Epithelial cell of proximal tubule (primary cell): ENCODE results near the gene AHCTF1. TPM values are rescaled to one million over a fixed set of nuclear protein-coding genes. Genes with fewer than 3 reads are reported as not detected.
"Not testable (repeated sequence)": the region's sequence is repeated elsewhere in the genome, so short reads cannot be mapped to it uniquely, and the experiment has no call there.

Experiments
- DNase-seq: peaks from one replicate; pipeline ENCODE4 v3.0.0-alpha.2; 2011; ENCODE audit warnings: low read depth
- H3K4me3 ChIP-seq: 2 replicates; pipeline ENCODE4 v1.5.1; 2011; ENCODE audit warnings: low read depth, mild to moderate bottlenecking, low read length
- CTCF ChIP-seq: conservative IDR thresholded peaks from 2 replicates; pipeline ENCODE4 v1.5.1; 2012; ENCODE audit warnings: low read depth, mild to moderate bottlenecking, low read length
- total RNA-seq: library from RNA; depleted of rRNA; stranded (reverse); fragments of >200 nt; gene quantifications from 2 replicates; pipeline ENCODE4 v1.2.3, GENCODE V29; 2015

Gene AHCTF1
- total RNA-seq, 1 donor from 2014 or later: 20.0 TPM

GRCh38 chr1:246893191-246893939, 38.4 kb downstream of the AHCTF1 start:
- DNase-seq: no peak
- H3K4me3 ChIP-seq: no peak overlapping the region
- no peak for TF ChIP-seq CTCF

GRCh38 chr1:246891105-246891504, 40.6 kb downstream of the AHCTF1 start:
- no peak for TF ChIP-seq CTCF
- no peak for DNase-seq
- no peak overlapping the region for H3K4me3 ChIP-seq

DNA sequence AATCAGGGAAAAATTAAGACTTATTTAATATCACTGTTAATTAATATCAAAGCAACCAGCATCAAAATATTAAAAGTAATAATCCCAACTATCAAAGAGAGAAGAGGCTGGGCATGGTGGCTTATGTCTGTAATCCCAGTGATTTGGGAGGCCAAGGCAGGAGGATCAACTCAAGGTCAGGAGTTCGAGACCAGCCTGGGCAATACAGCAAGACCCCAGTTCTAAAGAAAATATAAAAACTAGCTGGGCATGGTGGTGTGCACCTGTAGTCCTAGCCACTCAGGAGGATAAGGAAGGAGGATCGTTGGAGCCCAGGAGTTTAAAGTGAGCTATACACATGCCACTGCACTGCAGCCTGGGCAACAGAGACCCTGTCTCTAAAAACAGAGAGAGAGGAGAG, 43.2 kb downstream of the AHCTF1 start:
- TF ChIP-seq CTCF: no peak
- H3K4me3 ChIP-seq: no peak overlapping the region
- no peak for DNase-seq

DNA sequence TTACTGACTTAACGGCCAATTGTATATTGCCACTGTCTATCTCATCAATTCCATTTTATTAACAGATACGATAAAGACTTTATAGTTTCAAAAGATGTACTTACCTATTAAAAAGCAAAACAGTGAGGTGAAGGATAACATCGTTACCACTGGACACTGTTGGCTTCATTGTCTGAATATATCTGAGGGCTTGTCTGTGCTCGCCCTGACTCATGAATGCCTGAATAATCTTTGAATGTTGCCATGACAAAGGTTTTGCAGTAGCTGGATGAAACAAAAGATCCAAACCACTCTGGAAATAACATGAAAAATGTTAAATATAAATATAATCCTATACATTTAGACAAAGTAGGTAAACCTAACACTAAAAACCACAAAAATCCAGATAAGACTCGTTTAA, 46.4 kb downstream of the AHCTF1 start:
- H3K4me3 ChIP-seq, DNase-seq: not testable (repeated sequence)

GRCh38 chr1:246878551-246878950, 53.2 kb downstream of the AHCTF1 start:
- H3K4me3 ChIP-seq: no peak overlapping the region
- no peak for TF ChIP-seq CTCF
- DNase-seq: no peak

DNA sequence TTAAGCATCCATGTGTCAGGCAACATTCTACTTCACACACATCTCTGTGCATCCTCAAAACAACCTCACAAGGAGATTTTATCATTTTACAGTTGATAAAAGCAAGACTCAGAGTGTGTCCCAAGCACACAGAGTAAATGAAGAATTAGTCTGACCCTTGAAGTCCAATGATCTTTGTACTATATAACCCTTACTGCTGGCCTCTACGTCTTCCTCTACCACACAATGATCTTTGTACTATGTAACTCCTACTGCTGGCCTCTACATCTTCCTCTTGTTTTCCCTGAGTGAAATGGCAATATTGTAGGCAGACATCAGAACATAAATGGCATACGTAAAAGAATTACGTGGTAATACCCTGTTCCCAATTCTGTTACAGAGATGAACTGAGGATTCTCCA, 55.3 kb downstream of the AHCTF1 start:
- TF ChIP-seq CTCF: no peak
- H3K4me3 ChIP-seq: no peak overlapping the region
- DNase-seq: no peak

GRCh38 chr1:246875041-246876026, 56.4 kb downstream of the AHCTF1 start:
- TF ChIP-seq CTCF: no peak
- no peak for DNase-seq
- H3K4me3 ChIP-seq: no peak overlapping the region
